ENCODE data around the gene TMEM125. TPM values are rescaled to one million over a fixed set of nuclear protein-coding genes. Genes with fewer than 3 reads are reported as not detected.

TMEM125 gene
- total and polyA plus RNA-seq, 7 donors = not detected

DNA sequence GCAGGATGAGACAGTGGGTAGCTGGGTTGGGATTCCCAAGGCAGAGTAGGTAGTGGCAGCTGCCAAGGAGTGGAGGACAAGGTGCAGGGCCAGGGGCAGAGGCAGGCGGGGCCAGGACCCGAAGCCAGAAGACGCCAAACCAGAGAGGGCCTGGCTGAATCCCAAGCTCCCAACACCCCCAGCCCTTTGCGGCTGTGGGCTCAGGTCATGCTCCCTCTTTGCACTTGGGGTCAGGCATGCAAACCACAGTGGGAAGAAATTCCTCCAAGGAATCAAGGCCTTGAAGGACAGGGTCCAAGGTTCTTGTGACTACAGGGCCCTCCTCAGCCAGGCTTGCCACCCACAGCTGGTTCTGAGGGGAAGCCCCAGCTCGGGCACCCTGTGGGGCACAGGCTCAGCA, 9.4 kb downstream of the TMEM125 start:
- TF ChIP-seq, protein P1, sequence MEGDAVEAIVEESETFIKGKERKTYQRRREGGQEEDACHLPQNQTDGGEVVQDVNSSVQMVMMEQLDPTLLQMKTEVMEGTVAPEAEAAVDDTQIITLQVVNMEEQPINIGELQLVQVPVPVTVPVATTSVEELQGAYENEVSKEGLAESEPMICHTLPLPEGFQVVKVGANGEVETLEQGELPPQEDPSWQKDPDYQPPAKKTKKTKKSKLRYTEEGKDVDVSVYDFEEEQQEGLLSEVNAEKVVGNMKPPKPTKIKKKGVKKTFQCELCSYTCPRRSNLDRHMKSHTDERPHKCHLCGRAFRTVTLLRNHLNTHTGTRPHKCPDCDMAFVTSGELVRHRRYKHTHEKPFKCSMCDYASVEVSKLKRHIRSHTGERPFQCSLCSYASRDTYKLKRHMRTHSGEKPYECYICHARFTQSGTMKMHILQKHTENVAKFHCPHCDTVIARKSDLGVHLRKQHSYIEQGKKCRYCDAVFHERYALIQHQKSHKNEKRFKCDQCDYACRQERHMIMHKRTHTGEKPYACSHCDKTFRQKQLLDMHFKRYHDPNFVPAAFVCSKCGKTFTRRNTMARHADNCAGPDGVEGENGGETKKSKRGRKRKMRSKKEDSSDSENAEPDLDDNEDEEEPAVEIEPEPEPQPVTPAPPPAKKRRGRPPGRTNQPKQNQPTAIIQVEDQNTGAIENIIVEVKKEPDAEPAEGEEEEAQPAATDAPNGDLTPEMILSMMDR (IDR thresholded peaks at IDR 0.05) = no peak
- WGBS, 3 donors = 89 to 93% (median 92%) methylated on average over 5 of the region's 5 CpGs
- Histone ChIP-seq H3K36me3 (ENCODE audit: insufficient read depth in 1 of 2, low read depth in 1 of 2) (no peaks in the 10 kb centered on the region), H3K9me3 (no peaks in the 10 kb centered on the region), H3K4me1 (no peaks in the 10 kb centered on the region), H3K27ac (no peak overlapping the region), H3K4me3 (no peak overlapping the region), H3K27me3 (ENCODE audit: insufficient read depth in 3 of 3, low read length in 2 of 3) (peaks cover 0 to 6% (median 0%) of the 10 kb centered on the region in 3 donors)
- no peak for DNase-seq
- intact Hi-C loops (cut with DNase I) = no loop called here
- no peak for ATAC-seq

DNA sequence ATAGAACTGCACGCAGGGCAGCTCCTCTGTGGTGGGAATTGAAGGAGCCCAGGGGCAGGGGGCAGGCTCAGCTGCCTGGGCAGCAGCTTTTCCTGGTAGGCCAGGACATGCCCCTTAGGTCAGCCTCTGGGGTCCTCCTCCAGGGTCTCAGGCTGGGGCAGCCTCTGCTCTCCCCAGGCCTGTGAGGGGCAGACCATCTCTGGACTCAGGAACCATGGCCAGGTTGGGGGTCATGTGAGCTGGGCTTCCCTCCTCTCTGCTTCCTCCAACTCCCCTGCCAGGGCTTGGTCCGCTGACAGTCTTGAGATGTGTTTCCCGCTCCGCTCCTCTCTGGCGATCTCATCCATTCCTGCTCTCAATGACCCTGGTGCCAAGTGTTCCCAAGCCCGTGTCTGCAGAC, 9.9 kb downstream of the TMEM125 start:
- WGBS, 3 donors = 81 to 89% (median 86%) methylated on average over 5 to 6 of the region's 6 CpGs
- Histone ChIP-seq H3K36me3 (ENCODE audit: insufficient read depth in 1 of 2, low read depth in 1 of 2) (no peaks in the 10 kb centered on the region), H3K27ac (no peak overlapping the region), H3K4me3 (no peak overlapping the region), H3K4me1 (no peaks in the 10 kb centered on the region), H3K9me3 (no peaks in the 10 kb centered on the region), H3K27me3 (ENCODE audit: insufficient read depth in 3 of 3, low read length in 2 of 3) (peaks cover 0 to 6% (median 0%) of the 10 kb centered on the region in 3 donors)
- DNase-seq (no peak), ATAC-seq (no peak)
- intact Hi-C loops (cut with DNase I) = no loop called here
- TF ChIP-seq, protein P1 (IDR thresholded peaks at IDR 0.05) = no peak

DNA sequence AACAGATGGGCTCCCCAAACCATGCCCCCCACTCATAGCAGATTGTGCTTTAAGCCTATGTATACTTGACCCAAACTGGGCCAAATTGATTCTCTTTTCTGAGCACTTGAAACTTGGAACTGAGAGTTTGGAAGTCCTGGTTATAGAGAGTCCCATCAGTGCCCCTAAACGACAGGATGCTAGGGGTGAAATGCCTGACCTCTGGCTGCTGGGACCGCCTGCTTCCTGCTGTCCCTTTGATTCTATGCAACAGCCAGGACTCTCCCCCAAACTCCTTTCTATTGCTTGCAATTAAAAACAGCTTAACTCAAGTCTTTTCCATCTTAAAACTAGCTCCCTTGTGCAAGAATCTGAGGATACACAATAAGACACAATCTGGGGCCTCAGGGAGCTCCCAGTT, 10.9 kb downstream of the TMEM125 start:
- intact Hi-C loops (cut with DNase I) = no loop called here
- Histone ChIP-seq H3K9me3 (no peaks in the 10 kb centered on the region), H3K4me1 (no peaks in the 10 kb centered on the region), H3K27ac (no peak overlapping the region), H3K27me3 (ENCODE audit: insufficient read depth in 3 of 3, low read length in 2 of 3) (peaks cover 0 to 6% (median 0%) of the 10 kb centered on the region in 3 donors), H3K36me3 (ENCODE audit: insufficient read depth in 1 of 2, low read depth in 1 of 2) (no peaks in the 10 kb centered on the region), H3K4me3 (no peak overlapping the region)
- 10 to 28% (median 18%) methylated on average over 2 of the region's 2 CpGs for WGBS, 3 donors
- TF ChIP-seq, protein P1 (IDR thresholded peaks at IDR 0.05) = no peak
- ATAC-seq (no peak), DNase-seq (no peak)

DNA sequence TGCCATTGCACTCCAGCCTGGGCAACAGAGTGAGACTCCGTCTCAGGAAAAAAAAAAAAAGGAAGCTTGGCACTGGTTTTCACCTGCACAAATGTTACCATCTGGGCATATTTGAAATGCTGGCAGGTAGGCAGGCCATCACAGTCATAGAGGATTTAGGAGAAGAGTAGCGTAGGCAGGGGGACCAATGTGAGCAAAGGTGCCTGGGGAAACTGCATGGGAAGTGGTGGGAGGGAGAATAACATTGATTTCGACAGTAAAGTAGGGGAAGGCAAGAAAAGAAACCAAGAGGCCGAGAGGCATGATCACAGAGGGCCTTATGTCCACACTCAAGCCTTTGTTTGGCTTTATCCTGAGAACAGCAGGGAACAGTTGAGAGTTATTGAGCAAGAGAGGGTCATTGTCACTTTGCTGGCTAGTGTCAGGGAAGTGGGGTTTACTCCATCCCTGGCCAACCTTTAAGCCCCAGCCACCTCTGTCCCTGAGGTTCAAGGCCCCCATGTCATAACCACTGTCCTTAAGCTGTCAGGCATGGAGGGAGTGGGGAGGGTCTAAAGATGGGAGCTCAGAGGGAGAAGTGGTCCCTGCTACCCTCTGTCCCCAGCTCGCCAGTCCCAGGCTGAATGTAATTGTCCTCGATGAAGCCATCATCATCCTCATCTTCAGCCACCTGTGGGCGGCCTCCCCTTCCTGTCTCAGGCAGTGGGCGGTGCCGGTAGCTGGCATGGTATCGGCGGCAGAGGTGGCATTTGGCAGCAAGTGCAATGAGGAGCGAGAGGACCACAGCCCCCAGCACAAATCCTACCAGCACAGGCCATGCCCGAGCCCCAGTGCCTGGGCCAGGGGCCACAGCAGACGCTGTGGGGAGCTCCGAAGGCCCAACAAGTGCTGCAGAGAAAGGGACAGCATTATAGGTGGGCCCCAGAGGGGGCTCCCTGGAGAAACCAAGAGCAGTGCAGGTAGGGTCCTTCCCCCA, 12.7 kb downstream of the TMEM125 start:
- WGBS, 3 donors = 80 to 89% (median 80%) methylated on average over 15 of the region's 15 CpGs
- Histone ChIP-seq H3K9me3 (no peaks in the 10 kb centered on the region), H3K36me3 (ENCODE audit: insufficient read depth in 1 of 2, low read depth in 1 of 2) (no peaks in the 10 kb centered on the region), H3K27ac (no peak overlapping the region), H3K4me3 (no peak overlapping the region), H3K27me3 (ENCODE audit: insufficient read depth in 3 of 3, low read length in 2 of 3) (peaks cover 0 to 4% (median 0%) of the 10 kb centered on the region in 3 donors), H3K4me1 (no peaks in the 10 kb centered on the region)
- DNase-seq (no peak), ATAC-seq (no peak)
- intact Hi-C loops (cut with DNase I) = no loop called here
- TF ChIP-seq, protein P1 (IDR thresholded peaks at IDR 0.05) = no peak
